Vagina (tissue), 2 donors: ENCODE measurements around the gene ZNF587B.
"Not testable (repeated sequence)": the region's sequence is repeated elsewhere in the genome, so short reads cannot be mapped to it uniquely, and the experiment has no call there.

Source experiments
- CTCF ChIP-seq, 3 experiments: fragments of 450-650 bp in 2 of 3; fragments of 200-600 bp in 1 of 3; sonication (generic) in 1 of 3; IDR thresholded peaks; one replicate each; pipeline ENCODE4 v1.5.1; 2017 to 2019; ENCODE audit warnings: antibody characterized with exemption in 3 of 3, mild to moderate bottlenecking in 2 of 3, moderate library complexity in 2 of 3
- POLR2A ChIP-seq, 2 donors: fragments of 450-650 bp; IDR thresholded peaks; one replicate each; pipeline ENCODE4 v1.6.1; 2017; ENCODE audit warnings: antibody characterized with exemption in 2 of 2, mild to moderate bottlenecking in 2 of 2, moderate library complexity in 2 of 2
- POLR2AphosphoS5 ChIP-seq, 2 donors: sonication (generic); formaldehyde crosslinking; IDR thresholded peaks; one replicate each; pipeline ENCODE4 v1.9.0; 2017; ENCODE audit warnings: antibody characterized with exemption in 2 of 2, mild to moderate bottlenecking in 2 of 2, low read depth in 1 of 2; ENCODE audit not compliant: insufficient read depth in 1 of 2

- not testable (repeated sequence) for TF ChIP-seq CTCF (IDR thresholded peaks at IDR 0.05); POLR2AphosphoS5 (IDR thresholded peaks at IDR 0.05; ENCODE audit: insufficient read depth in 1 of 2, low read depth in 1 of 2); POLR2A (IDR thresholded peaks at IDR 0.05)
Measured at GRCh38 chr19:57821095-57821494, 9.0 kb upstream of the ZNF587B start.
